DND-41 (cell line): ENCODE measurements around the gene PIGC.

Source experiments
- EZH2 ChIP-seq: IDR thresholded peaks from 3 replicates; pipeline ENCODE4 v1.6.1; 2012; ENCODE audit warnings: borderline replicate concordance, low read depth, mild to moderate bottlenecking, moderate library complexity, low read length, inconsistent platforms; ENCODE audit not compliant: severe bottlenecking
- TF ChIP-seq, protein P1 (sequence below): IDR thresholded peaks from 2 replicates; pipeline ENCODE4 v1.5.1; 2012; ENCODE audit warnings: borderline replicate concordance, low read length, moderate library complexity, mild to moderate bottlenecking; ENCODE audit not compliant: poor library complexity, severe bottlenecking; ENCODE audit errors: extremely low read depth

DNA sequence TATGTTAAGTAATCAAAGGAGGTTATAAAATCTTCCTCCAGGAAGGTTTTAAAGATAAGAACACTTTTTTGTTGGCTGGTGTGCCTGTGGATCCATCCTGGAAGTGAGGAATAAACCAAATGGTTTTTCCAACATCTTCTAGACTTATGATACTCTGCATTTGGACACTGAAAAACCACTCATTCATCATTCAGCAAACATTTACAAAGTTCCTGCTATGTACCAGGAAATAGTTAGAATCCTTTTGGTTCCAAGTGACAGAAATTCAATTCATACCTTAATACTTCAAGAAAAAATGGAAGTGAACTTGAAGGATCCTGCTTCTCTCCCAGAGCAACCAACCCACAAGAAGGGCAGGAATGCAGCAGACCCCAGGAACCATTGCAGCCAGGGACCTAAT lies 39.6 kb upstream of the PIGC start:
- TF ChIP-seq, protein P1, sequence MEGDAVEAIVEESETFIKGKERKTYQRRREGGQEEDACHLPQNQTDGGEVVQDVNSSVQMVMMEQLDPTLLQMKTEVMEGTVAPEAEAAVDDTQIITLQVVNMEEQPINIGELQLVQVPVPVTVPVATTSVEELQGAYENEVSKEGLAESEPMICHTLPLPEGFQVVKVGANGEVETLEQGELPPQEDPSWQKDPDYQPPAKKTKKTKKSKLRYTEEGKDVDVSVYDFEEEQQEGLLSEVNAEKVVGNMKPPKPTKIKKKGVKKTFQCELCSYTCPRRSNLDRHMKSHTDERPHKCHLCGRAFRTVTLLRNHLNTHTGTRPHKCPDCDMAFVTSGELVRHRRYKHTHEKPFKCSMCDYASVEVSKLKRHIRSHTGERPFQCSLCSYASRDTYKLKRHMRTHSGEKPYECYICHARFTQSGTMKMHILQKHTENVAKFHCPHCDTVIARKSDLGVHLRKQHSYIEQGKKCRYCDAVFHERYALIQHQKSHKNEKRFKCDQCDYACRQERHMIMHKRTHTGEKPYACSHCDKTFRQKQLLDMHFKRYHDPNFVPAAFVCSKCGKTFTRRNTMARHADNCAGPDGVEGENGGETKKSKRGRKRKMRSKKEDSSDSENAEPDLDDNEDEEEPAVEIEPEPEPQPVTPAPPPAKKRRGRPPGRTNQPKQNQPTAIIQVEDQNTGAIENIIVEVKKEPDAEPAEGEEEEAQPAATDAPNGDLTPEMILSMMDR = no peak
- no peak for TF ChIP-seq EZH2
